Stimulated activated CD4-positive, alpha-beta T cell treated with anti-CD3 and anti-CD28 coated beads, Interleukin-12 subunit alpha, Interleukin-12 subunit beta, amount 100 ng/mL, for 24 hours (primary cell): Measurements from ENCODE around the gene SDF2.

ENCODE experiments used
- DNase-seq, 2 experiments: peaks; one replicate each; pipeline ENCODE4 v3.0.0-alpha.2; 2020; ENCODE audit warnings: low read depth in 2 of 2

SDF2 gene, protein sequence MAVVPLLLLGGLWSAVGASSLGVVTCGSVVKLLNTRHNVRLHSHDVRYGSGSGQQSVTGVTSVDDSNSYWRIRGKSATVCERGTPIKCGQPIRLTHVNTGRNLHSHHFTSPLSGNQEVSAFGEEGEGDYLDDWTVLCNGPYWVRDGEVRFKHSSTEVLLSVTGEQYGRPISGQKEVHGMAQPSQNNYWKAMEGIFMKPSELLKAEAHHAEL

DNA sequence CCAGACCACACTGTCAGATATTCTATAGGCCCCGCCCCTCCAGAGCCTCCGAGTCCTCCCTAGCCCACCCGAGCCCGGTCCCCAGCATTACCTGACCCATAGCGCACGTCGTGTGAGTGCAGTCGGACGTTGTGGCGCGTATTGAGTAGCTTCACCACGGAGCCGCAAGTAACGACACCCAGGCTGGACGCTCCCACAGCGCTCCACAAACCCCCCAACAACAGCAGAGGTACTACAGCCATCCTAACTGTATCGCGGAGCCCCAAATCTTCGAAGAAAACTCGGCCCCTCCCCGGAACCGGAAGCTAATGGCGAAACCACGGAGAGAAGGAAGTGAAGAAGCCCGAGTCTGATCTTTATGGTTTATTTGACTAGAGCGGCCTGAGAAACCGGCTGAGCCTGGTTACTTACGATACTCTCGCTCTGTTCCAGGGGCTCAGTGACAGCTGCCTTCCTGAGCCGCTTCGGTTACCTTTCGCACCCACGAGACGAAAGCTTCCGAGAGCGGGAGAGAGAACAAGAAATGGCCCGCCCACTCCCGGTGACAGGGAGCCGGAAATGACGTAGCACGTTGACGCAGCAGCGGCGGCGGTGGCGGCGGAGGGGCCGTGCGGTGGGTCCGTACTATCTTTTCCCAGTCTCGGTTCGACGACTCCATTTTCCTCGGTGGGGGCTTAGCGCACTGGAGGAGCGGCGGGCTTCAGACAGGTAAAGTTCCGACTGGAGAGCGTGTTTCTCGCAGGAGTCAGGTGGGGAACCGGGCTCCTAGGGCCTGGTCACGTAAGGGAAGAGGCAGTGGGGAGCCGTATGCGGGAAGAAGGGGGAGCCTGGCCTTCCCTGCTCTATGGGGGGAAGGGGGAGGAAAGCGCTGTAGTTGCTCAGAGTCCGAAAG lies at the start of gene SDF2, which contains the start of gene SUPT6H:
Gene SDF2, minus strand, starts transcription at position 272 of the 892 bp plus-strand sequence. Its CDS starts 30 bp downstream, at position 242.
Gene SUPT6H, plus strand, starts transcription at position 571 of the 892 bp plus-strand sequence. CDS start 11,197 bp downstream, outside the sequence.
- peak; percentile 93 to 95 for DNase-seq

DNA sequence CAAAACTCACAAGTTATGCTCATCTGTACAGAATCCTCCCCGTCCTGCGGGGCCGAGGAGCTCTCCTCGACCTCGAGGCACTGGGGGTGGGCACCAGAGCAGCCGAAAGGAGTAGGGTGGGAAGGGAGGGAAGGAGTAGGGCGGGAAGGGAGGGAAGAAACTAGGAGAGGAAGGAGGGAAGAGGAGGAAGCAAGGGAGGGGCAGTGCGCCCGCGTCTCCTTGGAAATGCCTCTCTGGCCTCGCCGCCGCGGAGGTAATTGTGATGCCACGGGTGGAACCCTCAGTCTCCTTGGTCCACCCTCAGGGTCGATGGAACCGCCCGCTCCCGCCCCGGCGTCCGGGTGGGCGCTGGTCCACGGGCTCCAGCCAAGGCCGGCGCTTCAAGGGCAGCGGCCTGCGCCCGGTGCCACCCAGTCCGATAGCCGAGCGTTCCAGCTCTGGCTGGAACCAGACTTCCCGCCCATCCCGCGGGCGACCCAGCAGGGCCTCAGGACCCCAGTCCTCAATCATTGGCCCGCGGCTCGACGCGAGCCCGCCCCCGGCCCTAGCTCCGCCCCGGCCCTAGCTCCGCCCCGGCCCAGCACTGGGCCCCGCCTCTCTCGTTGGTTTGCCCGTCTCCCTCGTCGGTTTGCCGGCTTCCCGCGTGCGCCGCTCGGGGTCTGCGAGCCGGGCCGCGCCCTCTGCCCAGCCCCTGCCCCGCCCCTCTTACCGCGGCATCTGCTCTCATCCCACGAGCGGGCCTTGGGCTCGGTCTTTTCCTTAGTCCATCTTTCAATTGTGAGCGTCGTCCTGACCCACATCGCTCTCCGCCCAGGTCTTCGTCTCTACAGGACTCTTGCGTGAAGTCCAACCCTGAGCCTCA lies 49.4 kb upstream of the SDF2 start:
- peak; percentile 84 to 89 for DNase-seq

DNA sequence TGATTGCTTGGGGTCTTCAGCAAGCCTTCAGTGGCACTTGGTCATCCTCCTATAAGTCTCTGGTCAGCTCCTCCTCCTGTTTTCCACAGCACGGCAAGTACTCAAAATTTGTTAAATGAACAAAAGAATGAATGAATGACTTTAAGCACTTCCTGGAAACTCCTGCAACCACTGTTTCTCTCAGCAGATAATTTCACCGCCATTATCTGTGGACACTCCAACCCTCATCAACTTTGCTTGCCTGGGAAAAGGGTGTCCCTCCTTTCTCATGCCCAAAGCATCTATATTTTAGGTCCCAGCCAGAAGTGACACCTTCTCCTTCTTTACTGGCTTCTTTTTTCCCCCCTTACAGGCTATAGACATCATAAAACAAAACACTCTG lies 45.6 kb upstream of the SDF2 start:
- no peak for DNase-seq

DNA sequence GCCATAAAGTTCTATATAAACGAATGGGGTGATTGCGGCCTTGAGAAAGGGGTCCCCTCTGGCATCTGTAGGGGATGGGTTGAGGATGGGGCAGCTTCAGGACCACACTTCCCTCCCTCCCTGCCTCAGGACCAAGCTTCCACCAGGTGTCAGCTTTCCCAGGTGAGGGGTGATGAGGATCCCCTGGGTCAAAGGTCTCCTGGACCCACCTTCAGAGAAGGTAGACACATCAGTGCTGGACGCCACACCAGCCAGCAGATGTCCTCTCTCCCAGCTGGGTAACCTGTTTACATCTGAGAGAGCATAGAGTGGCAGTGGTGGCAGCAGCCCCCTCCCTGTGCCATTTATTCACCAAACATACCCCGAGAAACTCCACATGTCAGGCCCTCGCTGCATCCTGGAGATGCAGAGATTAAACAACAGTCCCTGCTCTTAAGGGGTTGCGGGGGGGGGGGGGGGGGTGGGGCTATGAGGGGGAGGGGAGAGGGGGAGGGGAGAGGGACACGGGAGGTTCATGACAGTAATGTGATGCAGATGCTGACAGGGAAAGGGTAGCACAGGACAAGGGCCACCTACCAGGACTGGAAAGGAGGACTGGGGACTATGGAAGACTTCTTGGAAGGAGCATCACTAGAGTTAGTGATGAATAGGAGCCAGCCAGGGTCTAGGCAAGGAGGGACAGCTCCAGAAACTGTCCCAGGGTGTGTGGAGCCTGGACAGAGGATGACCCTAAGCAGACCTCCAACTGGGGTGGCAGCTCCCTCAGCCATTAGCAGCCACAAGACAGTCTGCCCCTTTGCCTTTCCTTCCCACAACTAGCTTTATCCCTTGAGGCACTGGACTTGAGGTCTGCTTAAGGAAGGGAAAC lies 45.0 kb upstream of the SDF2 start:
- DNase-seq = no peak

DNA sequence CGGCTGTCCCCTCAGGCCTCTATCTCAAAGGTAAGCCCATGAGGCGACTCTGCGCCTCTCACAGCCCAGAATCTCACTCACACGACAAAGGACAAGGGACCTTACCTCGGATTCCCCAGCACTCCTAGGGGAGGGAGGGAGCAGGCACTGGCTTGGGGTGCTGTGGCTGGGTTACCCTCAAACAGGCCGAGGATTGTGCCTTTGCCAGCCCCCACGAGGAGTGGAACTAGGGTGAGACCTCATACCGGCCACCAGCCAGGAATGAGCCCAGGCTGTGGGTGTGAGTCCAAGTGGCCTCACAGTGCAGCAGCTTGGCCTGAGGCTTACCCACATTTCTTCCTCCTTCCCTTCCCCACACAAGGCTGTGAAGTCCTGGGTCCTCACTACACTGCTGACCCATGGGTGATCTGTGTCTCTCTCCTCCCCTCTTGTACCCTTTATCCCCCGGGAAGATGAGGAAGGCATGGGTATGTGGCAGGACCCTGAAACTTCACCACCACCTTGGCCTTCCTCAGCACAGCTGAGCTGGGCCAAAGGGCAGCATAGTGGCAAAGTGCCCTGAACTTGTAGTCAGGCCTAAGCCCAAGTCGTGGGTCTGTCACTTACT lies 44.1 kb upstream of the SDF2 start:
- DNase-seq = no peak

DNA sequence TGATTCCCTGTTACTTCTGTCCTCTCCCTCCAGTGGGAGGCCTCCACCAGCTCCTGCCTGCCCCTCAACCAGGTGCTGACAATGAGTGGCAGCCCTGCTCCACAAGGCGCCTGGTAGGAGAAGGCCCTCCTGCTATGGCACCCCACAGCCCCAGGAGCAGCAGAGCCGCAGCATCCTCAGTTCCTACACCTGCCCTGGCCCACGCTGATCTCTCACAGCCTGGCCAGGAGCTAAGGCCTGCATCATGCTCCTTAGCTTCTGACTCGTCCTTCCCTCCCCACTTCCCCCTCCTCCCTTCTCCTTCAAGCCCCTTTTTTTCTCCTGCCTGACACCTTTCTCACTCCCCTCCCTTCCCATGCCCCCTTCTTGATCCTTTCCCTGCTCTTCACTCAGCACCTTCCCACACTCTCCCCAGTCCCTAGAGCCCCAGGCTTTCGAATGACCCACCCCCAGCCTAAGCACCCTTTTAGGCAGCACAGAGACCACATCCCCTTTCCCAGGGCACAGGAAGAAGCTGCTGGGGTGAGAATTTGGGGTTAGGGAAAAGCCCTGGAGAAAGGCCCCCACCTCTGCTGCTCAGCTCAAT lies 43.5 kb upstream of the SDF2 start:
- no peak for DNase-seq

DNA sequence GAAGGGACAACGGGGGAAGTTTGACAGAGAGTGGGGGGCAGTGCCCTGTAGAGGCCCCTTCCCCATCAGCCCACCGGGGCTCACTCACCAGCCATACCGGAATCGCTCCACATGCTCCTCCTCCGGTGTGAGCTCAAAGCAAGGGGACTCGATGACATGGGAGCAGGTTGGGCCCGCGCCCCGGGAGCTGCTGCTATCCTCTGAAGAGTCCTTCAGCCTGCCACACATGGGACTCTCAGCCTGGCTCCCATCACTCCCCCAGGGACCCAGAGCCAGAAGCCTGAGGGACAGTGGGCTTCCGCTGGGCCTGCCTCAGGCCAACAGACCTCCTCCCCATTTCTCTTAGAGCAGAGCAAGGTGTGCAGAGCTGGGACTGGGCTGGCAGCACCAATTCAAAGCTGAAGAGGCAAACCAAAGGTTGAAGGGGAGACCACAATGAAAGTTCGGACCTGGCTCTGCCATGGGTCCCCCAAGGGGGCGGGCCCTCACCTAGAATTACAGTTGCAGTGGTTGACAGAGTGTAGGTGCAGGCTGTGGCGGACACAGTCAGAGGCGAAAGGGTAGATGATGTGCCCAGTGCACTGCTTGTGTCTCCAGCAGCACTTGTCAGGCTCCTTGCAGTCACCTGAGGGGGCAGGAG lies 42.6 kb upstream of the SDF2 start:
- no peak for DNase-seq

DNA sequence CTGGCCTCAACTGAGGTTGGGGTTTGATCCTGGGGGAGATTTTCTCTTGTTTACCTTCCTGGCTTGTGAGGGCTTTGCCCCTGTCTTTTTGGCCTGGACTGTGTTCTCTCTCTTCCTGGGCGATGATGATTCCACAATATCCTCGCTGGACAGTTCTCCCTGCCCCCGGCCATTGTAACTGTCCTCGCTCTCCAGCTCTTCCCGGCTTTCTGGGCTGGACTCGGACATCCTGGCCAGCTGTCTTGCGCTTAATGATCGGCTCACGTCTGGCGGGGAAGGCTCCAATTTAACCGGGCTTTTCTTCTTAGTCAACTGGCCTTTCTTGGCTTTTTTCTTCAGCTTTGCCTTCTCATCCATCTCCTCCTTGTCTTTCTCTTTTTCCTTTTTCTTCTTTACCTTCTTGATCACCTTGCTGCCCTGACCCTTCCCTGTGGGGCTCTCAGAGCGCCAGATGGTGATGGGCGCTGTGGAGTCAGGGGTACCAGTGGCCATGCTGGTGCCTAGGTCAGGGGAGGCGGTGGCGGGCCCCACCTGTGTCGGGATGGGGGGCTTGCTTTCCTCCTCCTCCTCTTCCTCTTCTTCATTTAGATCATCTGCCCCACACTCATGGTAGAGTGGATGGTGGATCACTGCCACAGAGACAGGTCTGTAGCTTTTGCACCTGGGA lies 42.0 kb upstream of the SDF2 start:
- no peak for DNase-seq

DNA sequence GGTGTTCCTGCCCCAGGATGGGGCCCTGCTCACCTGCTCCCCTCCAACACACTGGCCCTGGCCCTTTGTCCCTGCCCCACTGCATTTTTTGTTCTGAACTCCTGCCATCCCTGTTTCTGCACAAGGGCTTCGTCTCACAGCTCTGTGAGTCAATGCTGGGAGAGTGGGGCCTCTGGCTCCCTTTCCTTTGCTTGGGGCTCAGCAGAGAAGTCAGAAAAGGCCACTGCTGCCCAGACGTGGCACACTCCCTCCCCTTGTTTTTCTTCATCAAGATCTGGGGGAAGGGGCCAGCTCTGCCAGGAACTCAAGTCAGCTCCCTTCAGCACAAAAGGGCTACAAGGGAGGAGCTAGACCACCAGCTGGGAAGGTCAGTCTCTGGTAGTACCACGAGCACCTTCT lies 41.0 kb upstream of the SDF2 start:
- no peak for DNase-seq

DNA sequence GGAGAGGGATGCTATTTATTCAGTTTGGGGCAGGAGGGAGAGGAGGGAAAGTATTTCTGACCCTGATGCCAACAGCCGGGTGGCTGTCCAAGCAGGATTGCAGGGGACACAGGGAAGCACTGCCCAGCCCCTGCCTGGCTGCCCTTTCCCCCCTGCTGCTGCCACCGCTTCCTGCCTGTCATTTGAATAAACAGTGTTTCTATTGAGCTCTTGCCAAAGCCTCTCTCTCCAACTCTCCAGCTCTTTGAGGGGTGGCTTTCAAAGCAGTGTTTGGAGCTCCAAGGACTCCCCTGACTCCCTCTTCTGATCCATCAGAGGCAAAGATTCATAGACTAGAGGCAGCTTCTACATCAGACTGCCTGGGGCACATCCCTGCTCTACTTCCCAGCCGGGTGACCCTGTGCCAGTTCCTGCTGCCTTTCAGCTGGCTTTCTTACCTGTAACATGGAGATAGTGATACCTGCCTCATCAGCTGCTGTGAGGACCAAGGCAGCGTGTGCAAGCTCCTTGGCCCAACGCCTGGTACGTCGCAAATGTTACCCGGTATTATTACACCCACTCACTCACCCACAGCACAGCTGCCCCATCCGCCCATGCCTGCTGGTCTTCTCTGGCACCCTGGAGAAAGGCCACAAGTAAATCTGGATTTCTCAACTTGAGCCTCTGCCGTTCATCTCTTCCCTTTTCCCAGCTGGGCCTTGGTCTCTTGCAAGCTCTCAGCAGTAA lies 40.5 kb upstream of the SDF2 start:
- DNase-seq = no peak

DNA sequence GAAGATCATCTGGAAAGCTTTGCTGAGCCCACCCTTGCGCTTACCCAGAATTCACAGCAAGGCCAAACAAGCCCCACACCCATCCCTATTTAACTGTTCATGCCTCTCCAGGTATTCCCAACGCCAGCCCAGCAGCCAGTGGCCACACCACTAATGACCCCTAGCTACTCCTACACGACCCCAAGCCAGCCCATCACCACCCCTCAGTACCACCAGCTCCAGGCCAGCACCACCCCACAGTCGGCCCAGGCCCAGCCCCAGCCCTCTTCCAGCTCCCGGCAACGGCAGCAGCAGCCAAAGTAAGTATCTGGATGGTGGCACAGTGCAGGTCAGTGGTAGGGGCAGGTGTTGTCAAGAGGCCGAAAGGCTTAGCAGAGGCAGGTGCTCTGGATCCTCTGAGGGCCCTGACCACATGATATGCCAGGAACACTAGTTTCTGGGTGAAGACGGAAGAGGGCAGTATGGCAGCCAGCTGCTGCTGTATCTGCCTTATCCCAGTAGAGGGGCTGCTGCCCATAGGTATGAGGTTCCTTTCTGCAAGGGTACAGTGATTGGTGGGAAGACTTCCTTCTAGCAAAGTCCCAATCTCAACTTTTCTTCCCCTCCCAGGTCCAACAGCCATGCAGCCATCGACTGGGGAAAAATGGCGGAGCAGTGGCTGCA lies 39.3 kb upstream of the SDF2 start:
- no peak for DNase-seq

DNA sequence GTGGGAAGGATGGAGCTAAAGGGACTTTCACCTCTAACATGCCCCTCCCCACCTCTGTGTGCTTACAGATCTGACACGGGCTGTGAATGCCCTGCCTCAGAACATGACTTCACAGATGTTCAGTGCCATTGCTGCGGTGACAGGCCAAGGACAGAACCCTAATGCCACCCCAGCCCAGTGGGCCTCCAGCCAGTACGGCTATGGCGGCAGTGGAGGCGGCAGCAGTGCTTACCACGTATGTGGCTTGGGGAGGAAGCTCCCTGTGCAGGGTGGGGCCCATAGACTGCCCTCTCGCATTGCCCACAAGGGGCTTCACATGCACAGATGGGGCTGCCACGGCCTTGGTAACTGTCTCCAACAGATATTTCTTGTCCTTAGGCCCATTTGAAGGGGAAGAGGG lies 38.6 kb upstream of the SDF2 start:
- DNase-seq = no peak

DNA sequence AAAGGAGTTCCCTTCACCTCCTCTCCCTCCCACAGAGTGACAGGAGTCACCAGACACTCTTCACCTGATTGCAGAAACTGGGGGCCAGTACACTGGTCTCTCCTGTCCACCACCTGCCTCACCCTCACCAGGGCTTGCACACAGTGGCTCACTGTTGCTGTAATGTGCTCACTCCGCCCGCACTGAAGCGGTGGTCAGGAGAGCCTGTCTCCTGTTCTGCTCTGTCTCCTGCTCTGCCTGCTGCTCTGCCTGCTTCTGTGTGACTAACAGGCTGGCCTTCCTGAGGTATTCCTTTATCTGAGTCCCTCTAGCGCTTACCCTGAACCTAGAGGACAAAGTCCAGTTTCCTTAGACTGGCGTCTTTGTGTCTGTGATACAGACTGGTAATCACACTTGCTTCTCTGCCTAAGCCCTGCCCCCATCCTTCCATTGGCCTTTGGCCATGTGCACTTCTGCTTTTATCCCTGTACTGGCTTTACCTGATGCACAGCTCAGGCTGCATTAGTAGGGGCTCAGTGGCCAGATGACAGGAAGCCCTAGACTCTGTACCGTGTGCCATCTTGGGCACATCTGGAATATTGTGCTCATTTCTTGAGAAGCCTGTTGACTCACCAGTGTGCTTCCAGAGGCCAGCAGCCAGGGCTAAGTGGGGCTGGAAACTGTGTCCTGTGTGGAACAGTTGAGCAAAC lies 36.7 kb upstream of the SDF2 start:
- DNase-seq = no peak

DNA sequence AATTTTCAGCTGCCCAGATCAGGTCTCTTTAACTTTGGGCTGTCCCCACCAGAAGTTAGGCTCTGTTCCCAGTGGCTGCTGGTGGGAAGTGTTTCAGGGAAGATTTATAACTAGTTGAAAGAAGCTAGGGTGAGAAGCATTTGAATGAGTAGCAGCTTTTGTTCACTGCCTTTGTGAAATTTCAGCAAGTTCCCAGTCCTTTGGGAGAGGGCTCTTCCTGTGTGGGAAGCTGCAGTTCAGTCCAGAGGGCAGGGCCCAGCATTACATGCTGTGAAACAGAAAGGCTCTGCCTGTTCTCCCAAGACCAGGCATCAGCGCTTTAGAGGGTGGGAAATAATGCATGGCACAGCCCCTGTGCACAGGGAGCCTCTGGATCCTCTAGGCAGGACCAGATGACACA lies 32.2 kb upstream of the SDF2 start:
- no peak for DNase-seq

DNA sequence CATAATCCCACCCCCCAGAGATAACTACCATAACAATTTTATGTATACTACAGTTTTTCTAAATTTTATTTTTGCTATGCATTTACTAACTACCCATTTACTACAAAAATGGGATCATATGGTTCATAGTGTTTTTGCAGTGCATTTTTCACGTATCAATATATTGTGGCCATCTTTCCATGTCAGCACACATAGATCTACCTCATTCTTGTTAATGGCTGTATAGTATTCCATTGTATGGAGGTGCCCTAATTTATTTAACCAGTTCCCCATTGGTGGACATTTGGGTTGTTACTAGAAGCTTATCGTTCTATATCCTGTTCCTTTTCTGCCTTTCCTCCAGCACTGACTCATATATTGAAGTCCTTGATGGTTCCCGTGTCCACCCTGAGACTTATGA lies 27.3 kb upstream of the SDF2 start:
- DNase-seq = no peak

DNA sequence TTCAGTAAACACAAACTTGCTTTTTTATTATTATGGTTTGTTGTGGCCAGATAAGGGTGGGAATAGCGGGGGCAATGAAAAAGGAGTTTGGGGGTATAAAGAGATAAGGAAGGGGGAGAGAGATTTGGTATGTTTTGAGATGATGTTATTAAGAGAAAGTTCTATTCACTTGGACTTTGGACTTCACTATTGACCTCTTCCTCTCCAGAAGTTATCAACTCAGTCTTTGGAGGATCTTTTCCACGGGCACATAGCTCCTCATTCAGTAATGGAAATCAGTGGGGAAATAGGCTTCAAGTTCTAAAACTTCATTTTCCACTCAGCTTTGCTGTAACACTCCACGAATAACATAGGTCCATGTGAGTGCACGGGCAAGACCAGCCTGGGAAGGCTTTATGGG lies 26.8 kb upstream of the SDF2 start:
- no peak for DNase-seq

DNA sequence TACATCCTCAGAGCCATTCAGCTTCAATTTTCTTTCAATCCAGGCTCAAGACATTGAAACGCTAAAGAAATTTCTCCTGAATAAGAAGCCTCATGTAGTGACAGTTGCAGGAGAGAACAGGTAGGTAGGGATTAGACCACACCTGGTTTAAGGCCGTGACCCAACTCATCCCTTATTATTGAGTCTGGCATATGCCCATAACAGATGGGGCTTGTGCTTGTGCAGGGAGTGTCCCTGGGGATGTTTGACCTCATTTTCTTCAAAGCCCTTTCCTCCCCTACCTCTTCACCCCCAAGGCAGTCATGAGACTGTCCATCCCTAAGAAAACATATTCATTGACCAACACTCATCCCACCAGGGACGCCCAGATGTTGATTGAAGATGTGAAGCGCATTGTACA lies 24.6 kb upstream of the SDF2 start:
- no peak for DNase-seq

DNA sequence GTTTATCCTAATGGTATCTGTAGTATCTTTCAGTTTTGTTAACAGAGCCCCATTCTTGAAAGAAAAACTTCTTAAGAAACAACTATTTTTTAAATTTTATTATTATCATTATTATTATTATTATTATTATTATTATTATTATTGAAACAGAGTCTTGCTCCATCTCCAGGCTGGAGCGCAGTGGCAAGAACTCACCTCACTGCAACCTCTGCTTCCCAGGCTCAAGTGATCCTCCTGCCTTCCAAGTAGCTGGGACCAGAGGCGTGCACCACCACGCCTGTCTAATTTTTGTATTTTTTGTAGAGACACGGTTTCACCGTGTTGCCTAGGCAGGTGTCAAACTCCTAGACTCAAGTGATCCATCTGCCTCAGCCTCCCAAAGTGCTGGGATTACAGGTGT lies 23.7 kb upstream of the SDF2 start:
- DNase-seq = no peak
